Breast epithelium (tissue), 3 donors: ENCODE measurements around the gene RAB7A.
"Not testable (repeated sequence)": the region's sequence is repeated elsewhere in the genome, so short reads cannot be mapped to it uniquely, and the experiment has no call there.

Experiments
- CTCF ChIP-seq, 3 donors: fragments of 450-650 bp; IDR thresholded peaks; one replicate each; pipeline ENCODE4 v1.5.1; 2016 to 2017; ENCODE audit warnings: antibody characterized with exemption in 3 of 3, mild to moderate bottlenecking in 3 of 3, moderate library complexity in 3 of 3
- POLR2A ChIP-seq: fragments of 450-650 bp; IDR thresholded peaks from one replicate; pipeline ENCODE4 v1.6.1; 2016; ENCODE audit warnings: antibody characterized with exemption, mild to moderate bottlenecking, moderate library complexity

- TF ChIP-seq POLR2A; CTCF (IDR thresholded peaks at IDR 0.05): not testable (repeated sequence)
Observed at GRCh38 chr3:128829925-128830625, 104.1 kb downstream of the RAB7A start.
